AG10803 (cell line): ENCODE data around the gene RYR2.

Source experiments
- DNase-seq: peaks from one replicate; pipeline ENCODE4 v3.0.0; 2010; ENCODE audit warnings: low read depth
- H3K4me3 ChIP-seq: 2 replicates; pipeline ENCODE4 v1.5.1; 2011; ENCODE audit warnings: mild to moderate bottlenecking, low read length, control low read depth
- CTCF ChIP-seq: conservative IDR thresholded peaks from 2 replicates; pipeline ENCODE4 v1.5.1; 2011; ENCODE audit warnings: mild to moderate bottlenecking, low read length, control low read depth, inconsistent platforms

The RYR2 gene

GRCh38 chr1:237171454-237172117 is 129.6 kb downstream of the RYR2 start:
- no peak for DNase-seq
- no peak for TF ChIP-seq CTCF
- no peak overlapping the region for H3K4me3 ChIP-seq

GRCh38 chr1:237172118-237172485 is 130.1 kb downstream of the RYR2 start:
- no peak for TF ChIP-seq CTCF
- no peak for DNase-seq
- no peak overlapping the region for H3K4me3 ChIP-seq

DNA sequence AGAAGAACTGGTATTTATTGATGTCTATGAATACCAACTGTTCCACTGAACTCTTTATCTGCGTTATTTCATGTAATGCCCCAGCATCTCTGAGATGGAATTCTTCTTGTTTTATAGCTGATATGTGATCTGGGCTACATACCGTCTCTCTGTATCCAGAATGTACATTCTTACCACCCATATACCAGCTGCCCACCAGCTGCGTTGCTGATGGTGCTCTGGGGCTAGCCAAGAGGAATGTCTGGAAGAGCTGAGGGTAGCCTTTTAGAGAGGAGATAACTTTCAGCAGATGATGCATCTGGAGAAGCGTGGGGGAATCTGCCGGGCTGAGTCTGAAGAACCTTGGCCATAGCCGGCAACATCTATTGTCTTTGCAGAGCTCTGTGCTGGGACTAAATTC is 137.5 kb downstream of the RYR2 start:
- no peak overlapping the region for H3K4me3 ChIP-seq
- DNase-seq: no peak
- no peak for TF ChIP-seq CTCF

DNA sequence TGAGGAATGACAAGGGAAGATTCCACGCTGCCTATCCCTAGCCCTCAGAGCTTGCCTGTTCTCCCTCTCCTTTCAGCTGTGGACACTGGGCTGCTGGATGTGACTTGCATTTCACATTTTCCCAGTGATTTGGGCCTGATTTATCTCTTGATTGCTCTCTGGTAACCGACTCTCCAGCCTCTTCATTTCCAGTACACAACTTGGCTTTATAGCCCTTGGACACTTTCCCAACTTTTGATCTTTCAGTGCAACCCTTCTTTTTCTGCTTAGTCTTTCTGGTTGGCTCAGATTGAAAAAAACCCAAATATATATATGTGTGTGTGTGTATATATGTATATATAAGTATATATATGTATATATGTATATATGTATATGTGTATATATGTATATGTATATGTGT is 138.3 kb downstream of the RYR2 start:
- no peak overlapping the region for H3K4me3 ChIP-seq
- TF ChIP-seq CTCF: no peak
- no peak for DNase-seq

GRCh38 chr1:237181743-237182317 is 139.8 kb downstream of the RYR2 start:
- H3K4me3 ChIP-seq: no peak overlapping the region
- TF ChIP-seq CTCF: no peak
- no peak for DNase-seq

- H3K4me3 ChIP-seq: no peak overlapping the region
- no peak for TF ChIP-seq CTCF
- no peak for DNase-seq
Observed at GRCh38 chr1:237183963-237184540, 142.1 kb downstream of the RYR2 start.

- H3K4me3 ChIP-seq: no peak overlapping the region
- no peak for DNase-seq
- TF ChIP-seq CTCF: no peak
Observed at GRCh38 chr1:237186675-237187074, 144.7 kb downstream of the RYR2 start.
